Kidney (tissue), 14 donors: ENCODE measurements around the gene CRTC3. TPM values are rescaled to one million over a fixed set of nuclear protein-coding genes. Genes with fewer than 3 reads are reported as not detected.

ENCODE experiments used
- DNase-seq, 5 donors: peaks; one replicate each; pipeline ENCODE4 v3.0.0-alpha.2; 2013 to 2020
- FAIRE-seq: peaks from 2 replicates; lab custom pipeline; 2012; peaks lifted over from hg19 to GRCh38; lab: Jason Lieb, UNC
- H3K27ac ChIP-seq, 2 donors: one replicate each; pipeline ENCODE4 v1.7.0; 2013; ENCODE audit warnings: low read depth in 2 of 2, low read length in 2 of 2, inconsistent platforms in 1 of 2
- H3K27me3 ChIP-seq: one replicate; pipeline ENCODE4 v1.7.1; 2013; ENCODE audit warnings: low read length, inconsistent platforms; ENCODE audit not compliant: control insufficient read depth, insufficient read depth
- H3K36me3 ChIP-seq, 3 donors: one replicate each; pipeline versions ENCODE4 v1.7.0 to v1.7.1; 2013; ENCODE audit warnings: low read length in 3 of 3, control low read depth in 1 of 3, inconsistent platforms in 1 of 3; ENCODE audit not compliant: insufficient read depth in 3 of 3, control insufficient read depth in 2 of 3
- H3K4me1 ChIP-seq, 3 donors: one replicate each; pipeline versions ENCODE4 v1.7.0 to v1.7.1; 2013; ENCODE audit warnings: low read length in 3 of 3, inconsistent platforms in 1 of 3, low read depth in 1 of 3; ENCODE audit not compliant: control insufficient read depth in 2 of 3, insufficient read depth in 2 of 3
- H3K4me3 ChIP-seq, 3 donors: one replicate each; pipeline versions ENCODE4 v1.7.0 to v1.8.1; 2013; ENCODE audit warnings: low read length in 3 of 3, control low read depth in 1 of 3, inconsistent platforms in 1 of 3
- H3K9ac ChIP-seq, 3 donors: one replicate each; pipeline versions ENCODE4 v1.7.0 to v1.7.1; 2013; ENCODE audit warnings: low read length in 3 of 3, control low read depth in 1 of 3, inconsistent platforms in 1 of 3
- H3K9me3 ChIP-seq, 3 donors: one replicate each; pipeline versions ENCODE4 v1.7.0 to v1.7.1; 2013; ENCODE audit warnings: low read length in 3 of 3, control low read depth in 1 of 3, inconsistent platforms in 1 of 3; ENCODE audit not compliant: control insufficient read depth in 2 of 3, insufficient read depth in 1 of 3
- CTCF ChIP-seq: IDR thresholded peaks from 3 replicates; pipeline ENCODE4 v1.5.1; 2012; ENCODE audit warnings: mild to moderate bottlenecking, moderate library complexity, borderline replicate concordance; ENCODE audit not compliant: insufficient read depth; ENCODE audit errors: extremely low read depth
- intact Hi-C: fragments of 100-400 bp; cut with DNase I; formaldehyde crosslinking; loops from one replicate; pipeline ENCODE4 v1.11.1; 2022
- polyA plus RNA-seq: library from polyadenylated mRNA; stranded (reverse); fragments of 350-450 nt; fragmentation: Illumina TruSeq; extraction: RNeasy Lipid Tissue Mini Kit (QIAGEN cat#74804); gene quantifications from one replicate; pipeline ENCODE4 v1.2.3, GENCODE V29; 2014; ENCODE audit warnings: low read depth, low replicate concordance; ENCODE audit not compliant: insufficient read depth
- total RNA-seq: library from RNA; stranded (reverse); fragmentation: NEBNext Ultra II Directional; extraction: Animal tissue kit (Norgen Biotek cat#: 25700); gene quantifications from one replicate; pipeline ENCODE4 v1.2.1, GENCODE V29; 2021
- donor health status: control.
- donor health status: control.
- donor health status: control.
- donor health status: control.
- donor health status: control.
- donor health status: DM: yes; HTN: yes; CAD: no.
- donor health status: Normal renal cell carcinoma (clear cell type).

The CRTC3 gene
- total and polyA plus RNA-seq, 2 donors from 2014 or later: 9.2 to 49.0 TPM

- H3K4me1 ChIP-seq: no peaks in the 10 kb centered on the region
- no peaks in the 10 kb centered on the region for H3K9me3 ChIP-seq
- no peak for TF ChIP-seq CTCF
- H3K9ac ChIP-seq: no peak overlapping the region
- DNase-seq: peak in 1 of 5 donors; percentile 25
- no peaks in the 10 kb centered on the region for H3K27me3 ChIP-seq
- H3K36me3 ChIP-seq: peaks cover 2 to 66% (median 40%) of the 10 kb centered on the region in 3 donors
- intact Hi-C loops: no loop called here
- no peak overlapping the region for H3K27ac ChIP-seq
- H3K4me3 ChIP-seq: no peak overlapping the region
- no peak for FAIRE-seq
These were observed 34.7 kb upstream of the CRTC3 start for GRCh38 chr15:90495067-90495466.

GRCh38 chr15:90496791-90497190, 32.9 kb upstream of the CRTC3 start:
- FAIRE-seq (no peak), DNase-seq (no peak)
- Histone ChIP-seq H3K4me1 (no peaks in the 10 kb centered on the region), H3K9me3 (no peaks in the 10 kb centered on the region), H3K36me3 (peaks cover 3 to 64% (median 36%) of the 10 kb centered on the region in 3 donors), H3K4me3 (no peak overlapping the region), H3K27me3 (no peaks in the 10 kb centered on the region), H3K9ac (no peak overlapping the region), H3K27ac (no peak overlapping the region)
- no peak for TF ChIP-seq CTCF
- intact Hi-C loops: no loop called here

- peak in 1 of 5 donors; percentile 9 for DNase-seq
- intact Hi-C loops: no loop called here
- H3K27ac ChIP-seq: no peak overlapping the region
- no peaks in the 10 kb centered on the region for H3K27me3 ChIP-seq
- no peaks in the 10 kb centered on the region for H3K4me1 ChIP-seq
- H3K36me3 ChIP-seq: peaks cover 4 to 63% (median 35%) of the 10 kb centered on the region in 3 donors
- FAIRE-seq: no peak
- no peak overlapping the region for H3K9ac ChIP-seq
- no peak for TF ChIP-seq CTCF
- H3K4me3 ChIP-seq: no peak overlapping the region
- H3K9me3 ChIP-seq: no peaks in the 10 kb centered on the region
These were observed 32.3 kb upstream of the CRTC3 start for GRCh38 chr15:90497376-90497775.

GRCh38 chr15:90497912-90498311, 31.8 kb upstream of the CRTC3 start:
- TF ChIP-seq CTCF: no peak
- Histone ChIP-seq H3K27ac (no peak overlapping the region), H3K4me3 (no peak overlapping the region), H3K4me1 (no peaks in the 10 kb centered on the region), H3K27me3 (no peaks in the 10 kb centered on the region), H3K9me3 (no peaks in the 10 kb centered on the region), H3K36me3 (peaks cover 4 to 59% (median 32%) of the 10 kb centered on the region in 3 donors), H3K9ac (no peak overlapping the region)
- FAIRE-seq: no peak
- DNase-seq: peak in 3 of 5 donors; percentile 15 to 30 (median 21)
- intact Hi-C loops: no loop called here
